ENCODE results near the gene NELFE.

GRCh38 chr6:31928672-31928939 is 30.2 kb downstream of the NELFE start:
- TF ChIP-seq CTCF (IDR thresholded peaks at IDR 0.05; ENCODE audit: low read length): no peak
- no peak for TF ChIP-seq EZH2phosphoT487 (IDR thresholded peaks at IDR 0.05; ENCODE audit: low read length)
- no peak for TF ChIP-seq EZH2 (optimal IDR thresholded peaks at IDR 0.05; ENCODE audit: low read depth, low read length)

Measured in MM.1S (cell line).